Psoas muscle (tissue), 8 donors: ENCODE measurements around the gene KRTAP13-1. TPM values are rescaled to one million over a fixed set of nuclear protein-coding genes. Genes with fewer than 3 reads are reported as not detected.

Source experiments
- ATAC-seq, 4 donors: fragments of 200-7000 bp; cut with Tn5 transposase; one replicate each; pipeline ENCODE4 v1.9.1; 2020; ENCODE audit warnings: moderate library complexity in 3 of 4, mild to moderate bottlenecking in 2 of 4
- DNase-seq, 2 donors: peaks; one replicate each; pipeline ENCODE4 v3.0.0-alpha.2; 2020
- H3K27ac ChIP-seq: fragments of 200-600 bp; one replicate; pipeline ENCODE4 v1.8.0; 2022
- H3K27me3 ChIP-seq, 3 donors: fragments of 200-600 bp in 1 of 3; one replicate each; pipeline versions ENCODE4 v1.6.1 to v1.8.0; 2013 to 2022; ENCODE audit warnings: low read length in 2 of 3, mild to moderate bottlenecking in 2 of 3, moderate library complexity in 1 of 3; ENCODE audit not compliant: insufficient read depth in 3 of 3
- H3K36me3 ChIP-seq, 2 donors: fragments of 200-600 bp in 1 of 2; one replicate each; pipeline versions ENCODE4 v1.6.1 to v1.8.0; 2013 to 2022; ENCODE audit warnings: low read depth in 1 of 2, mild to moderate bottlenecking in 1 of 2, moderate library complexity in 1 of 2; ENCODE audit not compliant: insufficient read depth in 1 of 2
- H3K4me1 ChIP-seq: fragments of 200-600 bp; one replicate; pipeline ENCODE4 v1.8.0; 2022
- H3K4me3 ChIP-seq: fragments of 200-600 bp; one replicate; pipeline ENCODE4 v1.8.0; 2022; ENCODE audit warnings: mild to moderate bottlenecking
- H3K9me3 ChIP-seq: fragments of 200-600 bp; one replicate; pipeline ENCODE4 v1.8.0; 2022
- CTCF ChIP-seq: fragments of 200-600 bp; IDR thresholded peaks from one replicate; pipeline ENCODE4 v1.8.0; 2022; ENCODE audit warnings: antibody characterized with exemption
- WGBS, 3 donors: extraction: QIAGEN DNeasy Blood & Tissue Kit; methylation state at CpG; one replicate each; pipeline versions ENCODE4 v1.1.6 to v1.1.7; 2013; 5-methylcytosine and 5-hydroxymethylcytosine counted together
- intact Hi-C, 2 donors: fragments of 100-400 bp; cut with DNase I; formaldehyde crosslinking; loops; one replicate each; pipeline versions ENCODE4 v1.11.0 to v1.14.2; 2022
- polyA plus RNA-seq, 3 donors: library from polyadenylated mRNA; stranded (reverse); fragments of 200-250 nt; gene quantifications; one replicate each; pipeline ENCODE4 v1.2.3, GENCODE V29; 2013
- total RNA-seq, 4 donors: library from RNA; stranded (reverse); fragmentation: NEBNext Ultra II Directional in 2 of 4; extraction: Animal tissue kit (Norgen Biotek cat#: 25700) in 2 of 4; gene quantifications; one replicate each; pipeline versions ENCODE4 v1.2.1 to v1.2.4, GENCODE V29; 2021 to 2023
- donor health status: healthy with polysubstance abuse.
- donor health status: DM: no; HTN: no; CAD: no; lungs with moderate emphysema.
- donor health status: Bipolar disorder and iron deficiency.
- donor health status: healthy.
- donor health status: DM: yes; HTN: yes; CAD: no.
- donor health status: DM: no; HTN: no; CAD: no.
- donor health status: DM: no; HTN: no; CAD: no.
- donor health status: DM: yes; HTN: yes; CAD: no.

The KRTAP13-1 gene
- total and polyA plus RNA-seq, 7 donors: not detected

GRCh38 chr21:30354308-30355005, 41.4 kb upstream of the KRTAP13-1 start:
- no peak overlapping the region for H3K4me3 ChIP-seq
- no peak overlapping the region for H3K27ac ChIP-seq
- intact Hi-C loops: no loop called here
- H3K27me3 ChIP-seq: no peaks in the 10 kb centered on the region
- DNase-seq: no peak
- no peaks in the 10 kb centered on the region for H3K36me3 ChIP-seq
- H3K9me3 ChIP-seq: no peaks in the 10 kb centered on the region
- no peak for TF ChIP-seq CTCF
- no peak for ATAC-seq
- WGBS, 3 donors: 61 to 74% (median 71%) methylated on average over 1 of the region's 1 CpG
- no peaks in the 10 kb centered on the region for H3K4me1 ChIP-seq

GRCh38 chr21:30355906-30356305, 39.9 kb upstream of the KRTAP13-1 start:
- no peaks in the 10 kb centered on the region for H3K36me3 ChIP-seq
- no peak for ATAC-seq
- 57 to 70% (median 66%) methylated on average over 3 of the region's 3 CpGs for WGBS, 3 donors
- H3K4me1 ChIP-seq: no peaks in the 10 kb centered on the region
- H3K27me3 ChIP-seq: no peaks in the 10 kb centered on the region
- DNase-seq: no peak
- no peaks in the 10 kb centered on the region for H3K9me3 ChIP-seq
- H3K4me3 ChIP-seq: no peak overlapping the region
- no peak overlapping the region for H3K27ac ChIP-seq
- intact Hi-C loops: no loop called here
- no peak for TF ChIP-seq CTCF

GRCh38 chr21:30372139-30372770, 23.6 kb upstream of the KRTAP13-1 start, which contains the start of gene KRTAP13-2:
TSS of gene KRTAP13-2 (minus strand) at chr21:30372271. CDS start at chr21:30372213, 58 bp downstream.
- WGBS, 3 donors: 84 to 87% (median 85%) methylated on average over 5 of the region's 5 CpGs
- DNase-seq (no peak), ATAC-seq (no peak)
- Histone ChIP-seq H3K9me3 (no peaks in the 10 kb centered on the region), H3K27ac (no peak within 1 kb of the TSS), H3K27me3 (no peaks in the 10 kb centered on the region), H3K36me3 (no peaks in the 10 kb centered on the region), H3K4me1 (no peaks in the 10 kb centered on the region), H3K4me3 (no peak within 1 kb of the TSS)
- no peak for TF ChIP-seq CTCF
- intact Hi-C loops: no loop called here

GRCh38 chr21:30382201-30382600, 13.6 kb upstream of the KRTAP13-1 start:
- intact Hi-C loops: no loop called here
- Histone ChIP-seq H3K27me3 (no peaks in the 10 kb centered on the region), H3K4me1 (no peaks in the 10 kb centered on the region), H3K4me3 (no peak overlapping the region), H3K36me3 (no peaks in the 10 kb centered on the region), H3K9me3 (no peaks in the 10 kb centered on the region), H3K27ac (no peak overlapping the region)
- 30 to 38% (median 31%) methylated on average over 1 of the region's 1 CpG for WGBS, 3 donors
- no peak for DNase-seq
- no peak for ATAC-seq
- TF ChIP-seq CTCF: no peak
